Measurements from ENCODE around the gene IGFL3.
"Not testable (repeated sequence)": the region's sequence is repeated elsewhere in the genome, so short reads cannot be mapped to it uniquely, and the experiment has no call there.

IGFL3 gene

GRCh38 chr19:46124638-46125115 lies at the start of gene IGFL3:
IGFL3 (minus strand) TSS chr19:46124688; CDS start chr19:46124649, 39 bp downstream.
- no peak for DNase-seq

- DNase-seq = no peak
Measured at GRCh38 chr19:46173886-46174480, 49.5 kb upstream of the IGFL3 start.

GRCh38 chr19:46162731-46163130 lies 38.2 kb upstream of the IGFL3 start:
- DNase-seq = no peak

DNA sequence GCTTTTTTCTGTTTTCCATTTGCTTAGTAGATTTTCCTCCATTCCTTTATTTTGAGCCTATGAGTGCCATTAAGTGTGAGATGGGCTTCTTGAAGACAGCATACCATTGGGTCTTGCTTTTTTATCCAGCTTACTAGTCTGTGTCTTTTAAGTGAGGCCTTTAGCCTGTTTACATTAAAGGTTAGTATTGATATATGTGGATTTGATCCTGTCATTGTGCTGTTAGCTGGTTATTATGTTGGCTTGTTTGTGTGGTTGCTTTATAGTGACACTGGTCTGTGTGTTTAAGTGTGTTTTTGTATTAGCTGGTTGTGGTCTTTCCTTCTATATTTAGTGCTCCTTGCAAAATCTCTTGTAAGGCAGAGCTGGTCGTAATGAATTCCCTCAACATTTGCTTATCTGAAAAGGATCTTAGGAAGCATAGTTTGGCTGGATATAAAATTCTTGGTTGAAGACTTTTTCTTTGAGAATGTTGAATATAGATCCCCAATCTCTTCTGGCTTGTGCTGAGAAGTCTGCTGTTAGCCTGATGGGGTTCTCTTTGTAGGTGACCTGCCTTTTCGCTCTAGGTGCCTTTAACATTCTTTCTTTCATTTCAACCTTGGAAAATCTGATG lies 37.3 kb upstream of the IGFL3 start:
- not testable (repeated sequence) for DNase-seq

DNA sequence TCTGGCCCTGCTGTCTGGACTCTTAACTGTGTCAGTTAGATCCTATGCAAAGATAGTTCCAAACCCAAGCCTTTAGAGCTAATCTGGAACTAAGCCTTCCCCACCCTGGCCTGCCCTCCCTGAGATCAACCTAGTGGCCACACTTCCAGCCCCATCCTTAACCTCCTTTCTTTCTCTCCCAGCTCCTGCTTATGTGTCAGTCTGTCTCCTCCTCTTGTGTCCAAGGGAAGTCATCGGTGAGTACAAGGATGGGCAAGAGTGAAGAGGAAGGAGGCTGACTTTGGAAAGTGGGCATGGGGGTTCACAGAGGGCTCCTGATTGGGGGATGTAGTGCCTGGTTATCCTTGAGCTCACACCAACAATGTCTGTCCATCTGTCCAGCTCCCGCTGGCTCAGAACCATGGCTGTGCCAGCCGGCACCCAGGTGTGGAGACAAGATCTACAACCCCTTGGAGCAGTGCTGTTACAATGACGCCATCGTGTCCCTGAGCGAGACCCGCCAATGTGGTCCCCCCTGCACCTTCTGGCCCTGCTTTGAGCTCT lies 35.8 kb upstream of the IGFL3 start:
- no peak for DNase-seq

- no peak for DNase-seq
Measured at GRCh38 chr19:46159418-46160232, 35.1 kb upstream of the IGFL3 start.

DNA sequence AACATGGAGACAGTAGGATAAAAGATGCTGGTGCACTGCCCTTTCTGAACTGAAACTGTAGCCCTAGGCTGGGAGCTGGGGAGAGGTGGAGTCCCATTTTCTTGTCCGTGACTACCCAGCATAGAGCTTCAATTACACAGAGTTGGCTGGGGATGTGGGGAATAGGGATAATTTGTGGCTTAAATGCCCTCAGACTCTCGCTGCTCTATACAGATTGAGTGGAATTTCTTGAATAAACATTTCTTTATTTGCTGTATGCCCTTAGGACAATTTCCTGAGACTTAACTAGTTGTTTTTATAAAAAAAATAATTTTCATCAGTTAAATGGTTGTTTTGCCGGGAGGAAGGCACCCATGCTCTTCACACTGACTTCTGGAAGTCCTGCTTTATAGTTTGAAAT lies 30.7 kb upstream of the IGFL3 start:
- DNase-seq = no peak

GRCh38 chr19:46150606-46151005 lies 26.1 kb upstream of the IGFL3 start:
- DNase-seq = no peak

GRCh38 chr19:46147791-46148288 lies 23.4 kb upstream of the IGFL3 start, which contains the start of gene IGFL2:
IGFL2 (plus strand) TSS chr19:46148238; CDS start chr19:46148279, 41 bp downstream.
- no peak for DNase-seq

DNA sequence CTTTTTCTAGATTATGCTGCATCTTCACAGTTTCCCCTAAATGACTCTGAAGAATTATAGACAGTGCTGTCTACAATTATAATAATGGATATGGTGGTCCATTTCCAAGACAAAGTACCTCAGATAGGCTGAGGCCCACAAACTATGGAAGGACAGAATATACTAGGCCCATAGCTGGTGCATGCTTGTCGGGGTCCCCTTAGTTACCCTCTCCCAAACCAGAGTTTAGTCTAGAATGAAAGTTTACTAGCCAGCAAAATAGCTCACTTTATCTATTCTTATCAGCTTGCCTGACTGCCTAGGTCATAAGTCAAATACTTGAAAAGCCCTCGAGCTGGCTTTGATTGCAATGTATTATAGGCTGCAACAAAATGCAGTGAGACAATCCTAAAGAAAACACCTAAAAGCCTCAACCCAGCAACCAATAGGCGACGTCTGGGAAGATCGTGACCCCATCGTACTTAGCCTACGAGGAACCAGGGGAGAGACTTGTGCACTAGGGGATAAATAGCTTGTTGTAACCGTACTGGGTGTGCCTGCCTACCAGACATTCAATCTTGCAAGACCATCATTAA lies 22.8 kb upstream of the IGFL3 start:
- DNase-seq = no peak

GRCh38 chr19:46144756-46145155 lies 20.3 kb upstream of the IGFL3 start:
- DNase-seq = no peak

GRCh38 chr19:46142294-46142693 lies 17.8 kb upstream of the IGFL3 start:
- no peak for DNase-seq

DNA sequence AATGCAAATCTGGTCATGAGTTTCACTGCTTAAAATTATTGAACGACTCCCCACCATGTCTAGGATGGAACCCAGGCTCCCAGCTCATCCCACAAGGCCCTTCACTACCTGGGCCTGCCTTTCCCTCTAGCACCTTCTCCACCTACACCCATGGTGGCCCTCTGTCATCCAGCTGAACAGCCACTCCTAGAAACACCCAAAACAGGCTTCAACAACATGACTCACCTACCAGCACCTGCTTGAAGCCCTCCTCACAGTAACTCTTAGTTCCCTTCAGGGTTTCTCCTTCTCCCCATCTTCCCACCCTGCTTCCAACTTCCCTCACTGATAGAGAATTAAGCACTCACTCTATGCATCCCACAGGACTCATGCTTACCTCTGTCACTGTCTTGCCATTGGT lies 16.9 kb upstream of the IGFL3 start:
- no peak for DNase-seq

- DNase-seq = no peak
Measured at GRCh38 chr19:46137915-46138473, 13.5 kb upstream of the IGFL3 start.

DNA sequence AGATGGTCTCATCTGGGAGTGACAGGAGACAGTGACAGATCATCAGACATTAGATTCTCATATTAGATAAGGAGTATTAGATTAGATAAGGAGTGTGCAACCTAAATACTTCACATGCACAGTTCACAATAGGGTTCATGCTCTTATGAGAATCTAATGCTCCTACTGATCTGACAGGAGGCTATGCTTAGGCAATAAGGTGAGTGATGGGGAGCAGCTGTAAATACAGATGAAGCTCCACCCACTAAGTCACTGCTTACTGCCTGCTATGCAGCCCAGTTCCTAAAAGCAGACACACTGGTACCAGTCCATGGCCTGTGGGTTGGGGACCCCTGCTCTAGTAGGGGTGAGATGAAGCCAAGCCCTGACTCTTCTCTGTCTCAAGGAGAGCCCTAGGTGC lies 10.0 kb upstream of the IGFL3 start:
- DNase-seq = no peak

DNA sequence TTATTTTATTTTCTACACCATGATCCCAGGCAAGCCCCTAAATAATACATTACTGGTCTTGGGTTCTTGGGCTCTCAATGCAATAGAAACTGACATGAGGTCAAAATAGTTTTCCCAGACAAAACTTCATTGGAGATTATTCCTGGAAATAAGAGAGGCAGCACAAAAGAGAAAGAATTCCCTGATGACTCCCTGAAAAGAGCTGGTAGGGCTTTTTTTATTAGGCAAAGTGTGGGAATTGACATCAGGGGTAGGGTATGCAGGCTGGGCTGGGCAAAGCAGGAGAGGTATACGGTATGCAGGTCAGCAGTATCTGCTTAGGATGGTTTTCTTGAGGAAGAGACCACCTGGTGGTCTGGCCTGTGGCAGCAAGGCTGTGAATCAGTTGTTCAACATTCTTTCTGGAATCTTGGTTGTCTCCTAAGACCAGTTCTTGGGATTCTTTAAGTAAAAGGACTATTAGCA lies 9.3 kb upstream of the IGFL3 start:
- DNase-seq = no peak

GRCh38 chr19:46133101-46133627 lies 8.7 kb upstream of the IGFL3 start:
- no peak for DNase-seq

DNA sequence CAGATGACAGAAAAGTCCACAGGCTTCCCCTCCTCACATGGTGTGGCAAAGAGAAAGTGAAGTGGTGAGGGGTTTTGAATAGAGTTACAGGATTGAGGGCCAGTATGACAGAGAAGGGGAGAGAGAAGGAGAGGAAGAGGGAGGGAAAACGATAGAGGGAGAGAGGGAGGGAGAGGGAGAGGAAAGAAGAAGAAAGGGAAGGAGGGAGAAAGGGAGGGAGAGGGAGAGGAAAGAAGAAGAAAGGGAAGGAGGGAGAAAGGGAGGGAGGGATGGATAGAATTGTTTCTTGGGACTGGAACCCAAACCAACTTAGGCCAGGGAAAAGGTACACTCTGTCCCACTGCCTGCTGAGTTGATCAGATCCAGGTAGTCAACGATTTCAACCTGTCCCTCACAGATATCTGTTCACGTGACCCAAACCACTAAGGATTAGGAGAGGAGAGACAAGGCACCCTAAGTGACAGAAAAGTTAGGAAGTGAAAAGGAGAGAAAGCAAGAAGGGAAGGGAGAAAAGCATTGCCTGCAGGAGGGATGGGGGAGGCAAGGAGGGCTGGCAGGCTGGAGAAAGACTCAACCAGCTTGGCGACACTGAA lies 8.1 kb upstream of the IGFL3 start:
- DNase-seq = no peak

- DNase-seq = no peak
Measured at GRCh38 chr19:46131485-46132143, 7.1 kb upstream of the IGFL3 start.

GRCh38 chr19:46126086-46126580 lies 1.6 kb upstream of the IGFL3 start:
- DNase-seq = no peak

- DNase-seq = no peak
Measured at GRCh38 chr19:46125447-46125846, 959 bp upstream of the IGFL3 start.

All from CD4-positive, alpha-beta T cell treated with Interleukin-4 for 4 hours (primary cell).